OCI-LY1 (cell line): ENCODE measurements around the gene SUN1.

ENCODE experiments used
- EZH2 ChIP-seq: fragments of 200-600 bp; sonication (generic), shearing (Covaris generic); IDR thresholded peaks from 2 replicates; pipeline ENCODE4 v1.8.0; 2017; ENCODE audit warnings: borderline replicate concordance, mixed run types, mild to moderate bottlenecking, antibody characterized with exemption, low read length, moderate library complexity, mixed read lengths
- TF ChIP-seq, protein P1 (sequence below): fragments of 200-600 bp; sonication (generic), shearing (Covaris generic); IDR thresholded peaks from 2 replicates; pipeline ENCODE4 v1.5.1; 2017; ENCODE audit warnings: mild to moderate bottlenecking, antibody characterized with exemption, low read length, moderate library complexity, mixed read lengths

DNA sequence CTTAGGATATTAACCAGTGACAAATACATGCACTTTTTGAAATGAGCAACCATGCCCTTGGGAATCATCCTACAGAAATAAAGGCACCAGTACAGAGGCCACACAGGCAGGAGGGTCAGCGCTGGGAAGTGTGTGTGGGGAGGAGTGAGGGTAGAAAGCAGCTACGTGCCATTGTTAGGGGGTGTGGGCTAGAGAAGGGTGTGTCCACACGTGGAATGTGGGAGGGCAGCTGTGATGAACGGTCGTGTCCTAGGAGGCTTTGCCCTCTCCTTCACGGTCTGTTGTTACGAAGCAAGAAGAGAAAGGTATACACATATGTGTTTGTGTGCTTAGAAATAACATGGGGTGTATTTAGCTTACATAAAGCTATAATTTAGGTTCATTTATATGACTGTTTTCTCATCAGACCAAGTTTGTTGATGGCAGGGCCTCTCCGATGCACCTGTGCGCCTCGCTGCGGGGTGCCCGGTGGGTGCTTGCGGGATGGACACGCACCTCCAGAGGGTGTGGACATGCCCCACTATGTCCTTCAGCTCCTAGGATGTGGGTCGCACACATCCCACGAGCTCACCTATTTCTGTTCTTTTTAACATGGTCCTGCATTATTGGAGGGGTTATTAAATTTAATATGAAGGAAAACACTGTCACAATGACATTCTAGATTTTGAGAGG is 27.2 kb downstream of the SUN1 start:
- TF ChIP-seq, protein P1, sequence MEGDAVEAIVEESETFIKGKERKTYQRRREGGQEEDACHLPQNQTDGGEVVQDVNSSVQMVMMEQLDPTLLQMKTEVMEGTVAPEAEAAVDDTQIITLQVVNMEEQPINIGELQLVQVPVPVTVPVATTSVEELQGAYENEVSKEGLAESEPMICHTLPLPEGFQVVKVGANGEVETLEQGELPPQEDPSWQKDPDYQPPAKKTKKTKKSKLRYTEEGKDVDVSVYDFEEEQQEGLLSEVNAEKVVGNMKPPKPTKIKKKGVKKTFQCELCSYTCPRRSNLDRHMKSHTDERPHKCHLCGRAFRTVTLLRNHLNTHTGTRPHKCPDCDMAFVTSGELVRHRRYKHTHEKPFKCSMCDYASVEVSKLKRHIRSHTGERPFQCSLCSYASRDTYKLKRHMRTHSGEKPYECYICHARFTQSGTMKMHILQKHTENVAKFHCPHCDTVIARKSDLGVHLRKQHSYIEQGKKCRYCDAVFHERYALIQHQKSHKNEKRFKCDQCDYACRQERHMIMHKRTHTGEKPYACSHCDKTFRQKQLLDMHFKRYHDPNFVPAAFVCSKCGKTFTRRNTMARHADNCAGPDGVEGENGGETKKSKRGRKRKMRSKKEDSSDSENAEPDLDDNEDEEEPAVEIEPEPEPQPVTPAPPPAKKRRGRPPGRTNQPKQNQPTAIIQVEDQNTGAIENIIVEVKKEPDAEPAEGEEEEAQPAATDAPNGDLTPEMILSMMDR, result no peak
- TF ChIP-seq EZH2, result no peak
